AG04450 (cell line): ENCODE measurements around the gene SYCN. TPM values are rescaled to one million over a fixed set of nuclear protein-coding genes. Genes with fewer than 3 reads are reported as not detected.

ENCODE experiments used
- CTCF ChIA-PET: fragments of 300-600, 350-600 bp; formaldehyde crosslinking; extraction: SDS; loops from one replicate; lab custom pipeline; 2022; ENCODE audit warnings: antibody characterized with exemption, inconsistent platforms; lab: Charles Lee
- POLR2A ChIA-PET: fragments of 350-600 bp; formaldehyde crosslinking; extraction: SDS; loops from one replicate; lab custom pipeline; 2021; ENCODE audit warnings: antibody characterized with exemption, inconsistent platforms; lab: Yijun Ruan, JAX
- DNase-seq: peaks from one replicate; pipeline ENCODE4 v3.0.0-alpha.2; 2011; ENCODE audit warnings: low read depth, low spot score
- H3K27ac ChIP-seq: one replicate; pipeline ENCODE4 v1.5.1; 2012; ENCODE audit warnings: low read depth, low read length, control low read depth
- H3K27me3 ChIP-seq: one replicate; pipeline ENCODE4 v1.6.0; 2012; ENCODE audit warnings: low read length; ENCODE audit not compliant: control insufficient read depth, insufficient read depth
- H3K4me3 ChIP-seq: 2 replicates; pipeline ENCODE4 v1.5.1; 2011; ENCODE audit warnings: mild to moderate bottlenecking, low read depth, low read length, control low read depth
- H3K9me3 ChIP-seq: 2 replicates; pipeline ENCODE4 v1.5.1; 2012; ENCODE audit warnings: low read length; ENCODE audit not compliant: control insufficient read depth, insufficient read depth
- CTCF ChIP-seq: IDR thresholded peaks from 2 replicates; pipeline ENCODE4 v1.5.1; 2011; ENCODE audit warnings: low read depth, low read length, control low read depth, inconsistent platforms
- polyA plus RNA-seq: library from polyadenylated mRNA; depleted of rRNA; stranded (reverse); fragments of >200 nt; gene quantifications from 2 replicates; pipeline ENCODE4 v1.2.3, GENCODE V29; 2011

Gene SYCN
- polyA plus RNA-seq, 1 experiment: not detected

- Histone ChIP-seq H3K9me3 (no peaks in the 10 kb centered on the region), H3K4me3 (no peak overlapping the region), H3K27me3 (no peaks in the 10 kb centered on the region), H3K27ac (no peak overlapping the region)
- no peak for TF ChIP-seq CTCF
- ChIA-PET CTCF (no interaction called here), POLR2A (no interaction called here)
- DNase-seq: no peak
Observed at GRCh38 chr19:39177110-39177699, 26.9 kb downstream of the SYCN start.

- no peaks in the 10 kb centered on the region for H3K27me3 ChIP-seq
Observed at GRCh38 chr19:39175564-39175963, 28.5 kb downstream of the SYCN start.

GRCh38 chr19:39174558-39175544 lies 29.2 kb downstream of the SYCN start:
- Histone ChIP-seq H3K27me3 (no peaks in the 10 kb centered on the region), H3K27ac (no peak overlapping the region), H3K9me3 (no peaks in the 10 kb centered on the region), H3K4me3 (no peak overlapping the region)
- no peak for TF ChIP-seq CTCF
- POLR2A ChIA-PET: no interaction called here
- CTCF ChIA-PET: no interaction called here
- no peak for DNase-seq

More at GRCh38 chr19:39175564-39175963, 28.5 kb downstream of the SYCN start:
- no peak for DNase-seq
- ChIA-PET CTCF (no interaction called here), POLR2A (no interaction called here)
- H3K9me3 ChIP-seq: no peaks in the 10 kb centered on the region
- no peak for TF ChIP-seq CTCF
- no peak overlapping the region for H3K4me3 ChIP-seq
- no peak overlapping the region for H3K27ac ChIP-seq

GRCh38 chr19:39174142-39174541 lies 29.9 kb downstream of the SYCN start:
- ChIA-PET CTCF (no interaction called here), POLR2A (no interaction called here)
- no peak overlapping the region for H3K4me3 ChIP-seq
- DNase-seq: no peak
- H3K27ac ChIP-seq: no peak overlapping the region
- TF ChIP-seq CTCF: no peak
- no peaks in the 10 kb centered on the region for H3K27me3 ChIP-seq
- no peaks in the 10 kb centered on the region for H3K9me3 ChIP-seq

GRCh38 chr19:39173502-39173991 lies 30.5 kb downstream of the SYCN start:
- no peak overlapping the region for H3K4me3 ChIP-seq
- POLR2A ChIA-PET: no interaction called here
- no peaks in the 10 kb centered on the region for H3K9me3 ChIP-seq
- no peak for TF ChIP-seq CTCF
- no peak for DNase-seq
- no peak overlapping the region for H3K27ac ChIP-seq
- H3K27me3 ChIP-seq: no peaks in the 10 kb centered on the region
- CTCF ChIA-PET: interaction anchor here (0.6 kb wide), 1 partner anchor 211 kb away, joined by 3 read pairs; no protein-coding TSS in a partner anchor
